Activated CD8-positive, alpha-beta memory T cell treated with anti-CD3 and anti-CD28 coated beads for 4 hours (primary cell): ENCODE data around the gene PHF12.
A peak's percentile ranks its signal among the peaks of the same experiment; 100 is the strongest.
"Not testable (repeated sequence)": the region's sequence is repeated elsewhere in the genome, so short reads cannot be mapped to it uniquely, and the experiment has no call there.

Source experiments
- DNase-seq, 2 donors: peaks; one replicate each; pipeline ENCODE4 v3.0.0-alpha.2; 2020; ENCODE audit warnings: low read depth in 2 of 2

The PHF12 gene

GRCh38 chr17:28934508-28934907 is 16.8 kb downstream of the PHF12 start:
- DNase-seq = not testable (repeated sequence)

- DNase-seq = no peak
Measured at GRCh38 chr17:28929787-28930186, 21.5 kb downstream of the PHF12 start.

- DNase-seq = no peak
Measured at GRCh38 chr17:28928061-28928460, 23.3 kb downstream of the PHF12 start.

GRCh38 chr17:28926786-28927185 is 24.5 kb downstream of the PHF12 start:
- DNase-seq = no peak

- DNase-seq = no peak
Measured at GRCh38 chr17:28926366-28926765, 25.0 kb downstream of the PHF12 start.

- DNase-seq = peak; percentile 17 to 33
Measured at GRCh38 chr17:28925912-28926365, 25.4 kb downstream of the PHF12 start.

GRCh38 chr17:28920201-28920600 is 31.1 kb downstream of the PHF12 start:
- DNase-seq = no peak

- no peak for DNase-seq
Measured at GRCh38 chr17:28918295-28918694, 33.0 kb downstream of the PHF12 start.

- DNase-seq = no peak
Measured at GRCh38 chr17:28917465-28917864, 33.9 kb downstream of the PHF12 start.

GRCh38 chr17:28917029-28917428 is 34.3 kb downstream of the PHF12 start:
- no peak for DNase-seq

- DNase-seq = no peak
Measured at GRCh38 chr17:28916302-28916934, 34.9 kb downstream of the PHF12 start.

GRCh38 chr17:28912938-28913333 is 38.4 kb downstream of the PHF12 start:
- no peak for DNase-seq

- no peak for DNase-seq
Measured at GRCh38 chr17:28912281-28912937, 38.9 kb downstream of the PHF12 start.

GRCh38 chr17:28911411-28912045 is 39.8 kb downstream of the PHF12 start:
- no peak for DNase-seq

- no peak for DNase-seq
Measured at GRCh38 chr17:28910534-28910933, 40.8 kb downstream of the PHF12 start.

GRCh38 chr17:28908640-28909167 is 42.6 kb downstream of the PHF12 start:
- DNase-seq = no peak

- no peak for DNase-seq
Measured at GRCh38 chr17:28907709-28908475, 43.4 kb downstream of the PHF12 start.

- DNase-seq = no peak
Measured at GRCh38 chr17:28906706-28907438, 44.4 kb downstream of the PHF12 start.

- no peak for DNase-seq
Measured at GRCh38 chr17:28906276-28906675, 45.0 kb downstream of the PHF12 start.

GRCh38 chr17:28904800-28905199 is 46.5 kb downstream of the PHF12 start:
- no peak for DNase-seq

- not testable (repeated sequence) for DNase-seq
Measured at GRCh38 chr17:28903546-28903841, 47.8 kb downstream of the PHF12 start.
